Measurements from ENCODE around the gene MSANTD1.

DNA sequence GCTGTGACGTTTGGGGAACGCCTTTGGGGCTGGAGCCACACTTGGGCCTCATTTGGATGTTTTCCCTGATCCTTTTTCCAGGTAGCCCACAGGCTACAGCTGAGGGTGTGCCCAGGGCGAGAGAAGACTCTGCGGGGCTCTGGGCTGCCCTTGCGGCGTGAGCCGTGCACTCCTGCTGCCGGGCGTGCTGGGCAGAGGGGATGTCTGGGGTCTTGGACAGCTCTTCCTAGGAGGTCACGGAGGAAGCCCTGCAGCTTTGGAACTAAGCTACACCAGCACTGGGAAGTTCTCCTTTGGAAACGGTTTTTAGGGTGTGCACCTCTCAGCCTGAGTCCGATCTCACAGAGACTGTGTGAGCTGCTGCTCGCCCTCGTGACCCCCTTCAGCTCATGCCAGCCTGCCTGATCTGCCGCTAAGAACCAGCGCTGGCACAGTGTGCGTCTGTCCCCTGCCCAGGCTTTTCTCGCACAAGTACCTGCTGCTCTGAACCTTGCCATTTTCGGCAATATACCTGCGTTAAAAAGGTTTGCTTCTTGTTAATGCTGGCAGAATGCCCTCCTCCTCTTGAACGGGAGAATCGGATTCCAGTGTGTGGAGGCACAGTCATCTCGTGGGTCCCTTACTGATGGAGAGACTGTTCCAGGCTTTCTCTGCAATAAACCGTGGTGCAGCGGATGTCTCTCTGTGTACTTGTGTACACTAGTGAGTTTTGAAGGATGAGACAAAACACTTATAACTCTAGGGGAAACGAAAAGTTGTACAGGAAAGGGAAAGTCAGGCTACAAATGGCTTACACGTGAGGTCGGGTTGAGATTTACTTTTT is 14.3 kb downstream of the MSANTD1 start:
- TF ChIP-seq, protein P1, sequence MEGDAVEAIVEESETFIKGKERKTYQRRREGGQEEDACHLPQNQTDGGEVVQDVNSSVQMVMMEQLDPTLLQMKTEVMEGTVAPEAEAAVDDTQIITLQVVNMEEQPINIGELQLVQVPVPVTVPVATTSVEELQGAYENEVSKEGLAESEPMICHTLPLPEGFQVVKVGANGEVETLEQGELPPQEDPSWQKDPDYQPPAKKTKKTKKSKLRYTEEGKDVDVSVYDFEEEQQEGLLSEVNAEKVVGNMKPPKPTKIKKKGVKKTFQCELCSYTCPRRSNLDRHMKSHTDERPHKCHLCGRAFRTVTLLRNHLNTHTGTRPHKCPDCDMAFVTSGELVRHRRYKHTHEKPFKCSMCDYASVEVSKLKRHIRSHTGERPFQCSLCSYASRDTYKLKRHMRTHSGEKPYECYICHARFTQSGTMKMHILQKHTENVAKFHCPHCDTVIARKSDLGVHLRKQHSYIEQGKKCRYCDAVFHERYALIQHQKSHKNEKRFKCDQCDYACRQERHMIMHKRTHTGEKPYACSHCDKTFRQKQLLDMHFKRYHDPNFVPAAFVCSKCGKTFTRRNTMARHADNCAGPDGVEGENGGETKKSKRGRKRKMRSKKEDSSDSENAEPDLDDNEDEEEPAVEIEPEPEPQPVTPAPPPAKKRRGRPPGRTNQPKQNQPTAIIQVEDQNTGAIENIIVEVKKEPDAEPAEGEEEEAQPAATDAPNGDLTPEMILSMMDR (IDR thresholded peaks at IDR 0.05; ENCODE audit: insufficient read depth, low read length) = no peak
- TF ChIP-seq POLR2AphosphoS5 (IDR thresholded peaks at IDR 0.05; ENCODE audit: low read depth) = no peak
- TF ChIP-seq, protein P2, sequence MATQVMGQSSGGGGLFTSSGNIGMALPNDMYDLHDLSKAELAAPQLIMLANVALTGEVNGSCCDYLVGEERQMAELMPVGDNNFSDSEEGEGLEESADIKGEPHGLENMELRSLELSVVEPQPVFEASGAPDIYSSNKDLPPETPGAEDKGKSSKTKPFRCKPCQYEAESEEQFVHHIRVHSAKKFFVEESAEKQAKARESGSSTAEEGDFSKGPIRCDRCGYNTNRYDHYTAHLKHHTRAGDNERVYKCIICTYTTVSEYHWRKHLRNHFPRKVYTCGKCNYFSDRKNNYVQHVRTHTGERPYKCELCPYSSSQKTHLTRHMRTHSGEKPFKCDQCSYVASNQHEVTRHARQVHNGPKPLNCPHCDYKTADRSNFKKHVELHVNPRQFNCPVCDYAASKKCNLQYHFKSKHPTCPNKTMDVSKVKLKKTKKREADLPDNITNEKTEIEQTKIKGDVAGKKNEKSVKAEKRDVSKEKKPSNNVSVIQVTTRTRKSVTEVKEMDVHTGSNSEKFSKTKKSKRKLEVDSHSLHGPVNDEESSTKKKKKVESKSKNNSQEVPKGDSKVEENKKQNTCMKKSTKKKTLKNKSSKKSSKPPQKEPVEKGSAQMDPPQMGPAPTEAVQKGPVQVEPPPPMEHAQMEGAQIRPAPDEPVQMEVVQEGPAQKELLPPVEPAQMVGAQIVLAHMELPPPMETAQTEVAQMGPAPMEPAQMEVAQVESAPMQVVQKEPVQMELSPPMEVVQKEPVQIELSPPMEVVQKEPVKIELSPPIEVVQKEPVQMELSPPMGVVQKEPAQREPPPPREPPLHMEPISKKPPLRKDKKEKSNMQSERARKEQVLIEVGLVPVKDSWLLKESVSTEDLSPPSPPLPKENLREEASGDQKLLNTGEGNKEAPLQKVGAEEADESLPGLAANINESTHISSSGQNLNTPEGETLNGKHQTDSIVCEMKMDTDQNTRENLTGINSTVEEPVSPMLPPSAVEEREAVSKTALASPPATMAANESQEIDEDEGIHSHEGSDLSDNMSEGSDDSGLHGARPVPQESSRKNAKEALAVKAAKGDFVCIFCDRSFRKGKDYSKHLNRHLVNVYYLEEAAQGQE (IDR thresholded peaks at IDR 0.05; ENCODE audit: insufficient replicate concordance, low read depth) = no peak

Measured in HL-60 (cell line).